Activated CD8-positive, alpha-beta memory T cell treated with anti-CD3 and anti-CD28 coated beads for 4 hours (primary cell): Measurements from ENCODE around the gene SYT8.
"Not testable (repeated sequence)": the region's sequence is repeated elsewhere in the genome, so short reads cannot be mapped to it uniquely, and the experiment has no call there.

Experiments
- DNase-seq, 2 donors: peaks; one replicate each; pipeline ENCODE4 v3.0.0-alpha.2; 2020; ENCODE audit warnings: low read depth in 2 of 2

The SYT8 gene

GRCh38 chr11:1873048-1873812 is 38.4 kb downstream of the SYT8 start:
- no peak for DNase-seq

DNA sequence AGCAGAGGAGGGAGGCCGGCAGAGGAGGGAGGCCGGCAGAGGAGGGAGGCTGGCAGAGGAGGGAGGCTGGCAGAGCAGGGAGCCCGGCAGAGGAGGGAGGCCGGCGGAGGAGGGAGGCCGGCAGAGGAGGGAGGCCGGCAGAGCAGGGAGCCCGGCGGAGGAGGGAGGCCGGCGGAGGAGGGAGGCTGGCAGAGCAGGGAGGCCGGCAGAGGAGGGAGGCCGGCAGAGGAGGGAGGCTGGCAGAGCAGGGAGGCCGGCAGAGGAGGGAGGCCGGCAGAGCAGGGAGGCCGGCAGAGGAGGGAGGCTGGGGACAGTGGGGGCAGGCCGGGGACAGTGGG is 39.0 kb downstream of the SYT8 start:
- not testable (repeated sequence) for DNase-seq

GRCh38 chr11:1874441-1875092 is 39.8 kb downstream of the SYT8 start:
- DNase-seq, result not testable (repeated sequence)

DNA sequence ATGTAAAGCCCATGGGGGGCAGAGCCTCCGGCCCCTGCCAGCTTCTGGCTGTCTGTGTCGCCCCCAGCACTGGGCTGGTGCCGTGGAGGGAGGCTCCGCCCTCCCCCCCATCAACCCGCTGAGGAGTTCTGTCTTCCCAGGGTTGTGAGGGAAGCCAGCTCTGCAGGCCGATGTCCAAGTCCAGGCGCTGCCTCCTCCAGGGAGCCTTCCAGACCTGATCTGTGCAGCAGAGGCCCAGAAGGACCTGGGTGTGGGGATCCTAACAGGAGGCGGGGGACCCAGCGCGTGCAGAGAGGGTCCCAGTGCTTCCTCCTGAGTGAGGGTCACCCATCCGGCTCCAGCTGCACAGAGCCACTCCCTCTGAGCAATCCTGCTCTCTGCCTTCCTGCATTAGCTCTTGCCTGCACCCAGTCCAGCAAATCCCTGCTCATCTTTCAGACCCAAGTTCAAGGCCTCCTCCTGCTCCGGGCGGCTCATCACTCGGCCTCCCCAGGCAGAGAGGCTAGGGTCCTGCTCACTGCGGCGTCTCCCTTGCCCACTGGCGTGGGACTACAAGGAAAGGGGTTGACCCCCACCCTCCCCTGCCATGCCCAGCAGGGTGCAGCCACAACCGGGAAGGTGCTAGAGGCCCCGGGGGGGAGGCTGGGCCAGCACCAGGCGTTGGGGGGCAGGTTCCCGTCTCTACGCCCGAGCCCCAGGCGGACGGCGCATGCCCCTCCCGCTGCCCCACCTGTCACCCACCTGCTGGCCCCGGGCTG is 40.5 kb downstream of the SYT8 start:
- no peak for DNase-seq

- not testable (repeated sequence) for DNase-seq
Observed at GRCh38 chr11:1875851-1876301, 41.1 kb downstream of the SYT8 start.

- DNase-seq, result no peak
Observed at GRCh38 chr11:1876361-1877063, 41.7 kb downstream of the SYT8 start.

DNA sequence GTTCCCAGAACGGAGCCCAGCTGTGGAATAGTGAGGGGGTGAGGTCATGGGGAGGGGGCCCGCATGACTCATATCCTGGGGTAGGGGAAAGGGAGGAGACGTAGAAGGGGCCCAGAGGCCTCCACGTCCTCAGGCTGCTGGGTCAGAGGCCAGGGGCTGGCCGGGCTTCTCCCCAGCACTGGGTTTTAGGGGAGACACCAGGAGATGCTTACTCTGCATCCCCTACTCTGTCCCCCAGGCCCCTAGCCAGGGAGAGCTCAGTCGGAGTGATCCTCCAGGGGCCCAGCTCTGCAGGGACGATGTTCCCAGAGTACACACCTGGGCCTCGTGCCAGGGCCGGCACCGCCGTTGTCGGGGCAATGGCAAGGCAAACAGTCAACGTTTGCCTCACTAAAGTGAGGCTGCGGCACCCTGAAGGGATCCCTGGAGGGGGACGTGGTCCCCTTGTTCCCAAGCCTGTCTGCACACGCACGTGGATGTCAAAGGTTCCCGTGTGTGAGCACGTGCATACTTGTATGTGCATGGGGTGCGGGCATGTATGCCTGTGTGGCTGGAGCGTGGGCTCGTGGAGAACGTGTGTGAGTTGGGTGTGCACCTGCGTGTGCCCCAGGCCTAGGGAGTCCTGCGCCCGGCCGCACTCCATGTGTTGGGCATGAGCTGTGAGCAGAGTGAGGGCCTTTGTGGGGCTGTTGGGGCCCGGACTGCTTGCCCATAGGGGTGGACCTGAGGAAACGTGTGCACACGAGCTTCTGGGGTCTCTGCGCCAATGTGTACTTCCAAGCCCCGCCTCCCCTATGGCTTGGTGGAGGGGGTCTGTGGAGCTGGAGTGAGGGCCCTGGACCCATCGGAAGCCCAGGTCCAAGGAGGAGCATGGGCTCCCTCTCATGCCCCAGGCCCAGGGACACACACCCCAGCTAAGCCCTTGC is 42.7 kb downstream of the SYT8 start:
- no peak for DNase-seq

DNA sequence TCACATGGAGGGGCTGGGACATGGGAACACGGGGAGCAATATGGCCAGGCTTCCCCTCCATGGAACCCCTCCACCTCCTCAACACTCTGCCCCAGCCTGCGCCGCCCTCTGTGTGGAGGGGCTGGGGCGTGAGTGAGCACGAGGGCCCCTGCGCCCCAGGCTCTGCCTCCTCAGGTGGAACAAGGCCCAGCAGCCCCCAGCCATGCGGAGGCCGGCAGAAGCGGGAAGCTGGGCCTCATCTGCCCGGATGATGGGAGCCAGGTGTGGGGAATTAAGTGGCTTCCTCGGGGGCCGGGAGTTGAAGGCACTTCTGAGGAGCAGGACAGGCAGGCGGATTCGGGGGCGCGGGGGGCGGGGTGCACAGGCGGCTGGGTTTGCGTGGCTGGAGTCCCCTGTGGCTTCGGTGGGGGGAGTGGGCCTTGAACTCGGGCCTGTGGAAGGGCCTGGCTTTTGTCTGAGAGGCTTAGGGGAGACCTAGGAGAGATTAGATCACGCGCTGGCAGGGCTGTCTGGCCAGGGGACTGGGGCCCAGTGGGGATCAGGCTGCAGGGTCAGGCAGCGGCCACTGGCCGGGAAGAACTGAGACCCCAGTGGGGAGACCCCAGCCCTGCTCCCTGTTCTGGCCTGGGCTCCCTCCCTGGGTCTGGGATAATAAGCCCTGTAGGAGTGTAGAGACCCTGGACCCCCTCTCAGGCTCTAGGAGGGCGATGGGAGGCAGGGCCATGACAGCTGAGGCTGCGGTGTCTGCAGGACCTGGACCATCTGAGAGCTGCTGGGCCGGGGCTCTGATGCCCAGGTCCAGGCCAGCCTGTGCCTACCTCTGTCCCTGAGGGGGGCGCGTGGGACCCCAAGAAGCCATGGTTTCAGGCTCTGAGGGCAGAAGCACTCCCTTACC is 43.6 kb downstream of the SYT8 start:
- no peak for DNase-seq

DNA sequence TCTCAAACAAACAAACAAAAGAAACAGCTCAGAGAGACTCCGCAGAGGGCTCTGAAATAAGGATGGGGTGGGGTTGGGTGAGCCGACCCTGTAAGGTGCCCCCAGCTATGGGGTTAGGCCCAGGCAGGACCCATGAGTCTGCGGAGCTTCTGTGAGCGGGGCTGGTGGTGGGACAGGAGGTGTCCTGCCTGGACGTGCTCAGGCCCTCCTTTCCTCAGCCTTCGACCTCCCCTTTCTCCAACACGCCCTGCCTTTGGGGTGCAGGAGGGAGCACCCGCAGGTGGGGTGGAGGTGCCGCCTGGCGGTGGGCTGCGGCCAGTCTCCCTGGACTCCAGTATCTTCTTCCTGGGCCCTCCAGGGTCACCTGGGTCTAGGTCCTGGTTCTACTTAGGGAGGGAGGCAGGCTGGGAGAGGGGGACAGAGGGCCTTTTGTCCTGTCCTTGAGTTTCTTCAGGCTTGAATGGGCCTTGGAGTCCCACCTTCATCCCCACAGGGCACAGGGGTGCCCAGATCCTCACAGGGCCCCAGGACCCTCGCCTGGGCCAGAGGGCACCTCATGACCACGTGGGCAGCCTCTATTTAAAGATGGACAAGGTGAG is 44.7 kb downstream of the SYT8 start:
- no peak for DNase-seq

DNA sequence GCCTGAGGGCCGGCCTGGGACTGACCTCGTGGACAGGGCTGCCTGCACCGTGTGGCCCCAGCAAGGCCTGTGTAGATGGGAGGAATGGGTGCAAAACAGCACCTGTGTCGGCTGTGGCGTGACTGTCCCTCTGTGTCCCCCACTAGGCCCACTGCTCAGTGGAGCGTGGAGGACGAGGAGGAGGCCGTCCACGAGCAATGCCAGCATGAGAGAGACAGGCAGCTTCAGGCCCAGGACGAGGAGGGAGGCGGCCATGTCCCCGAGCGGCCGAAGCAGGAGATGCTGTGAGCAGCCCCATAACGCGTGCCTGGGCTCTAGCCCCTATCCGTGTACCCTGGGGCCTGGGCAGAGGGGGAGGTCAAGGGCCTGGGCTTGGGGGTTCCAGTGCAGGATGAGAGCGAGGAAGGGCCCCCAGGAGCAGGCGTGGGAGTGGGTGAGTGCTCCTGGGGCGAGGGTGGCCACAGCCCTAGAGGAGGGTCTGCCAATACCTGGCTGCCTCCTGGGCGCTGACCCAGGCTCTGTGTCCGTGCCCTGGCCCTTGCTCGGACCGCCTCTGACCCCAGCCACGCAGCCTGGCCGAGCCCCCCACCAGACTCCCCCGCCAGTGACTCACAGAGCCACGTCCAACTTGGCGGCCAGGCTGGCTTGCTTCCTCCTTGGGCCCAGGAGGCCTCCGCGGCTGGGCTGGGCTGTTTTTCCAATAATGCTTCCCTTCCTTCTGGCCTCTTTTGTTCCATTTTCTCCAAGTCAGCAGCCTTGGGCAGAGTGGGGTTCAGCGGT is 45.3 kb downstream of the SYT8 start:
- no peak for DNase-seq

DNA sequence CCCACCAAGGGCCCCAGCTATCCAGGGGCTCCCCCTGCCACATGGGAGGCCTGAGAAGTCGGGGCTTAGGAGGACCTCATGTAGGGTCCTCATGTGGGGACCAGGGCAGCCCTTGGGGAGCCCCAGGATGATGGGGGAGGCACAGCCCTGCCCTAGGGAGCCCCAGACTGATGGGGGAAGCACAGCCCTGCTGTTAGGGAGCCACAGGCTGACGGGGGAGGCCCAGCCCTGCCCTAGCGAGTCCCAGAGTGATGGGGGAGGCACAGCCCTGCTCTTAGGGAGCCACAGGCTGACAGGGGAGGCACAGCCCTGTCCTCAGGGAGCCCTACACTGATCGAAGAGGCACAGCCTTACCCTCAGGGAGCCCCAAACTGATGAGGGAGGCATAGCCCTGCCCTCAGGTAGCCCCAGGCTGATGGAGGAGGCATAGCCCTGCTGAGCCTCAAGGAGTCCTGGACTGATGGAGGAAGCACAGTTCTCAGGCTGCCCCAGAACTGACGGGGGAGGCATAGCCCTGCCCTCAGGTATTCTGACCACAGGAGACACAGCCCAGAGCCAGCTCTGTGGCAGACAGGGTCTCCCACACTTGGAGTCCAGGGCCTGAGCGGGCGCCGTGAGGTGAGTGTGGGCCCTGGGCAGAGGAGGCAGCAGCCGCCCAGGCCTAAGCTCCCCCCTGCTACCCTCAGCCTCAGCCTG is 46.1 kb downstream of the SYT8 start:
- no peak for DNase-seq

GRCh38 chr11:1881442-1882264 is 46.9 kb downstream of the SYT8 start:
- no peak for DNase-seq

DNA sequence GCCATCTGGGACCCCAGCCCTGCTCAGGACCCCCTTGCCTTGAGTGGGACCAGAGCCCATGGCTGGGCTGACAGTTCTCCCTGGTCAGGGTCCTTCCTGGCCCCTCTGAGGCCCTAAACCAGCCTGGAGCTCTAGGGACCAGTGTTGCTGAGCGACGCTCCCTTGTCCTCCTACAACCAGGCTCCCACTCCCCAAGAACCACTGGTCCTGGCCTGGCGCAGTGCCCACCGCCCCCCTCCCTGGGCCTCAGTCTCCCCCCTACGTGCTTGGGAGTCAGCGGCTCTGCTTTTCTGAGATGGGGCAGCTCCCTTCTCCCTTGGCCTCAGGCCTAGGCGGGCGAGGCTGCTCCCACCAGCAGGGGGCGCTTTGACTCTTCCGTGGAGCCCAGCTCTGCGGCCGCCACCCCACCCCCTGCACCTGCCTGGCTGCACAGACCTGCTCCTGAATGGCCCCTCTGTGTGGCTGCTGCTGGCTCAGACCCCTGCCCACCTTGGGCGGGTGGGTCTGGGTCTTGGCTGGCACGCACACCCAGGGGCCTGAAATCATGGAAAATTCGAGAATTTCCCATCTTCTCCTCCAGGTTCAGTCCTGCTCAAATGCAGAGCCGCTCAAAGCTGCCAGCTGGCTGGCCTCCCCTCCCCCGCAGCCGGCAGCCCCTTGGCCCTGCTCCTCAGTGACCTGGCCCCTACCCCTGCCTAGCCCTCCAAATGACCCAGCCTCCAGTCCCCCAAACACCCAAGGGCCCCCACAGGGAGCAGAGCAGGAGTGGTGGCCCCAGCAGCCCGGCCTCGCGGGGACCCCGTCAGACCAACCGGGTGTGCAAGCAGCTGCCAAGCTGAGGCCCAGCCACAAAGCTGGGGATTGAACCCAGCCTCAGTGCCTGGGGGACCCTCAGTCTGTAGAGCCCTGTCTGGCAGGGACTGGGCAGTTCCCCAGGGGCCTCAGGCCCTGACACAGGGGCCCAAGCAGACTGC is 47.8 kb downstream of the SYT8 start:
- DNase-seq, result peak; percentile 48 to 57

DNA sequence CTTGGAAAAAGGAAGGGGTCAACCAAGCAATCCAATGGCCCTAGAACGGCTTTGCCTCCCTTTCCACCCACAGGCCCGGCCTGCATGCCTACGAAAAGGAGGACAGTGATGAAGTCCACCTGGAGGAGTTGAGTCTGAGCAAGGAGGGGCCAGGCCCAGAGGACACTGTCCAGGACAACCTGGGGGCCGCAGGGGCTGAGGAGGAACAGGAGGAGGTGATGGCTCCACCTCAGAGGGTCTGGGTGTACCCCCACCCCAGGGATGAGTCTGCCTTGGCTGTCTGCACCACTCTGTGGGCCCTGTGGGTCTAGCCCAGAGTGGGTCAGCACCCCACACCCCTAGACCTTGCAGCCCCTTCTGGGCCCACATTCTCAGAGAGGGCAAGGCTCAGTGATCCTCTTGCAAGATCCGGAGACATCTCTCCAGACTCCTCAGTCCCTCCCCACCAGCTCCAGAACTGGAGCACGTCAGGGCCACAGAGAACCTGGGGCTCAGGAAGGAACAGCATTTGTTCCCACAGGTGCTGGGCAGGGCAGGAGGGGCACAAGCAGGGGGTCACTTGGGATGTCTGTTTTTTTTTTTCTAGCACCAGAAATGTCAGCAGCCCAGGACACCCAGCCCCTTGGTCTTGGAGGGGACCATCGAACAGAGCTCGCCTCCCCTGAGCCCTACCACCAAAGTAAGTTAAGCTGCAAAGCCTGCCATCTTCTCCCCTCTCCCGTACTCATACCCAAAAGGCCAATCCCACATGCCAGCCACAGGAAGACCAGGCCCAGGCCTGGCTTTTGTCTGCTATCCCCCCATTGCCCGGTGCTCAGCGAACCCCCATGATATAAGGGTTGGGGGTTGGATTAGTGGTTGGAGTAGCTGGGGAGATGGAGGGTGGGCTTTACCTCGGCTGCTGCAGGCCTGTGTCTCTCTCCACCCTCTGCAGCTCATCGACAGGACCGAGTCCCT is 48.8 kb downstream of the SYT8 start:
- no peak for DNase-seq

DNA sequence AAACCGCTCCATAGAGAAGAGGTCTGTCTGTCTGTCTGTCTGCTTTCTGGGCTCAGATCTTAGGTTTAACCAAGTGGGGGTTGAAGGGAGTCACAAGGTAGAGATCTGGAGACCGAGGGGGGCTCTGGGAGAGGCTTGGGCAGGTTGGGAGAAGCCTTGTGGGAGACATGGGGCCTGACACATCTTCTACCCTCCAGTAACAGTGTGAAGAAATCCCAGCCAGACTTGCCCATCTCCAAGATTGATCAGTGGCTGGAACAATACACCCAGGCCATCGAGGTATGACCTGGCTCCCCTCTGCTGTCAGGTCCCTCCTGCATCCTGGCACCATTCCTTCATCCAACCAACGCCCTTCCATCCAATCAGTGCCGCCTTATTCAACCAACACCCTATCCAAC is 49.5 kb downstream of the SYT8 start:
- DNase-seq, result no peak
